Transverse colon (tissue), 4 donors: ENCODE results near the gene ARHGEF10L. TPM values are rescaled to one million over a fixed set of nuclear protein-coding genes. Genes with fewer than 3 reads are reported as not detected.
"Not testable (repeated sequence)": the region's sequence is repeated elsewhere in the genome, so short reads cannot be mapped to it uniquely, and the experiment has no call there.

Experiments used
- DNase-seq: peaks from one replicate; pipeline ENCODE4 v3.0.0-alpha.2; 2019
- H3K27ac ChIP-seq, 4 donors: fragments of 200-600 bp; sonication (generic); 2 replicates each; pipeline ENCODE4 v1.5.1; 2016 to 2018; ENCODE audit warnings: inconsistent platforms in 4 of 4
- H3K27me3 ChIP-seq: fragments of 200-600 bp; sonication (generic); 2 replicates; pipeline ENCODE4 v1.5.1; 2017; ENCODE audit warnings: inconsistent platforms
- H3K36me3 ChIP-seq, 4 donors: fragments of 200-600 bp; sonication (generic); 2 replicates each; pipeline ENCODE4 v1.5.1; 2017 to 2019; ENCODE audit warnings: inconsistent platforms in 4 of 4
- H3K4me1 ChIP-seq, 4 donors: fragments of 200-600 bp; sonication (generic); 2 replicates each; pipeline ENCODE4 v1.5.1; 2017 to 2020; ENCODE audit warnings: inconsistent platforms in 4 of 4
- H3K4me3 ChIP-seq, 4 donors: fragments of 200-600 bp; sonication (generic); 1 replicate in 1 of 4; 2 replicates in 3 of 4; pipeline versions ENCODE4 v1.5.1 to v1.6.1; 2017 to 2019; ENCODE audit warnings: inconsistent platforms in 4 of 4
- H3K9me3 ChIP-seq, 2 donors: fragments of 200-600 bp; sonication (generic); 2 replicates each; pipeline ENCODE4 v1.5.1; 2017 to 2019; ENCODE audit warnings: inconsistent platforms in 2 of 2
- EP300 ChIP-seq: sonication (generic); formaldehyde crosslinking; IDR thresholded peaks from one replicate; pipeline ENCODE4 v1.6.1; 2017; ENCODE audit warnings: antibody characterized with exemption, low read depth
- POLR2A ChIP-seq: fragments of 450-650 bp; IDR thresholded peaks from one replicate; pipeline ENCODE4 v1.6.1; 2016; ENCODE audit warnings: antibody characterized with exemption, mild to moderate bottlenecking, moderate library complexity
- POLR2AphosphoS5 ChIP-seq, 3 donors: sonication (generic); formaldehyde crosslinking; IDR thresholded peaks; one replicate each; pipeline ENCODE4 v1.6.1; 2016; ENCODE audit warnings: antibody characterized with exemption in 3 of 3
- WGBS, 2 donors: methylation state at CpG; one replicate each; pipeline ENCODE4 v1.1.5; 2018; ENCODE audit warnings: low coverage in 1 of 2; 5-methylcytosine and 5-hydroxymethylcytosine counted together
- in situ Hi-C, 4 donors: fragments of 200-750 bp; cut with MboI; loops; one replicate each; pipeline versions ENCODE4 v1.15.0 to v1.15.1; 2017; ENCODE audit warnings: low sequenced_read_pairs in 3 of 4, low pct_ligation_motif_present in 1 of 4, low pct_unique_long_range_greater_than_20kb in 1 of 4
- intact Hi-C: fragments of 100-400 bp; cut with DNase I; formaldehyde crosslinking; loops from one replicate; pipeline ENCODE4 v1.15.1; 2023; ENCODE audit warnings: low total_unique reads
- total RNA-seq, 4 donors: library from RNA; depleted of rRNA; stranded (reverse); fragments of >200 nt; gene quantifications; one replicate each; pipeline ENCODE4 v1.1.0, GENCODE V29; 2016
- TF ChIP-seq, protein P1 (sequence below), 5 experiments: fragments of 200-600 bp in 3 of 5; fragments of 450-650 bp in 2 of 5; sonication (generic) in 3 of 5; IDR thresholded peaks; 1 replicate in 2 of 5; 2 replicates in 3 of 5; pipeline ENCODE4 v1.5.1; 2016 to 2017; ENCODE audit warnings: antibody characterized with exemption in 5 of 5, inconsistent platforms in 3 of 5, mild to moderate bottlenecking in 2 of 5, moderate library complexity in 1 of 5

Gene ARHGEF10L
- total RNA-seq, 4 donors from 2014 or later: 115 to 326 (median 199) TPM

DNA sequence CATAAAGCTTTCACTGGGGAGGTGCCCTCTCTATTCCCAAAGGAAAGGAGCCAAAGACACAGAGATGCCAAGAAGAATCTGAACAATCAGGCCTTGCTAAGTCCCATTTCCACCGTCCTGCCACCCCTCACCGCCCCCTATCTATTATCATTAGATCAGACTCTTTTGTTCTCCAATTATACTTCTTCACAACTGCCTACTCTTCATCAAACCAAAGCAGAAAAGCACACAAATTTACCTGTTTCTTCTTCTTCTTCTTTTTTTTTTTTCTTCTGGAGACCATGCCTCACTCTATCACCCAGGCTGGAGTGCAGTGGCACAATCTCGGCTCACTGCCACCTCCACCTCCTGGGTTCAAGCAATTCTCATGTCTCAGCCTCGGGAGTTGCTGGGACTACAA, 43.1 kb upstream of the ARHGEF10L start:
- TF ChIP-seq POLR2A (no peak), EP300 (no peak), POLR2AphosphoS5 (IDR thresholded peaks at IDR 0.05) (no peak)
- TF ChIP-seq, protein P1, sequence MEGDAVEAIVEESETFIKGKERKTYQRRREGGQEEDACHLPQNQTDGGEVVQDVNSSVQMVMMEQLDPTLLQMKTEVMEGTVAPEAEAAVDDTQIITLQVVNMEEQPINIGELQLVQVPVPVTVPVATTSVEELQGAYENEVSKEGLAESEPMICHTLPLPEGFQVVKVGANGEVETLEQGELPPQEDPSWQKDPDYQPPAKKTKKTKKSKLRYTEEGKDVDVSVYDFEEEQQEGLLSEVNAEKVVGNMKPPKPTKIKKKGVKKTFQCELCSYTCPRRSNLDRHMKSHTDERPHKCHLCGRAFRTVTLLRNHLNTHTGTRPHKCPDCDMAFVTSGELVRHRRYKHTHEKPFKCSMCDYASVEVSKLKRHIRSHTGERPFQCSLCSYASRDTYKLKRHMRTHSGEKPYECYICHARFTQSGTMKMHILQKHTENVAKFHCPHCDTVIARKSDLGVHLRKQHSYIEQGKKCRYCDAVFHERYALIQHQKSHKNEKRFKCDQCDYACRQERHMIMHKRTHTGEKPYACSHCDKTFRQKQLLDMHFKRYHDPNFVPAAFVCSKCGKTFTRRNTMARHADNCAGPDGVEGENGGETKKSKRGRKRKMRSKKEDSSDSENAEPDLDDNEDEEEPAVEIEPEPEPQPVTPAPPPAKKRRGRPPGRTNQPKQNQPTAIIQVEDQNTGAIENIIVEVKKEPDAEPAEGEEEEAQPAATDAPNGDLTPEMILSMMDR (IDR thresholded peaks at IDR 0.05): no peak
- H3K27me3 ChIP-seq: no peaks in the 10 kb centered on the region
- WGBS, 2 donors: 88% methylated on average over 4 of the region's 4 CpGs; no CpG with 5 or more reads in 1 of the 2 donors
- no peak overlapping the region for H3K27ac ChIP-seq
- H3K9me3 ChIP-seq: no peaks in the 10 kb centered on the region
- no peak overlapping the region for H3K4me3 ChIP-seq
- in situ Hi-C loops (loop anchor here in 2 of 4 donors (25.0 kb wide), 1 partner anchor 341 kb away; no protein-coding TSS in a partner anchor), intact Hi-C loops (loop anchor here (2.0 kb wide), 1 partner anchor 108 kb away; no protein-coding TSS in a partner anchor)
- no peak for DNase-seq
- no peaks in the 10 kb centered on the region for H3K36me3 ChIP-seq
- H3K4me1 ChIP-seq: peaks cover 0 to 4% (median 0%) of the 10 kb centered on the region in 4 donors

DNA sequence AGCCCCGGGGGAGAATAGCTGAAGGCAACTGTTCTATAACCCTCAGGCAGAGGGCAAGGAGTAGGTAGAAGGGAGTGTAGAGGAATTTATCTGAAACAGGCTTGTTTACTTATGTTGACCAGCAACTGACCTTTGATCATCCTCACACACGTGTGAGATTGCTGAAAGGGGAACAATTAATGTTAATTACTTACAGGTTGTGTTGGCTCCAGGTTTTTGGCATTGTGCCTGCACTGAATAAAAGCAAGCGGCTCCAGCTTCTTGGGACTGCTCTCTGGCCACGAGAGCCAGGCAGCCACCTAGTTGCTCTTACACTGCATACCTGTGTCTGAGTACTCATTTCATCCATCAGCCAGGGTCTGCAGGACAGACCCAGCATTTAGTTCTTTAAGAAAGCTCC, 41.3 kb upstream of the ARHGEF10L start:
- in situ Hi-C loops: loop anchor here in 2 of 4 donors (25.0 kb wide), 1 partner anchor 339 kb away; no protein-coding TSS in a partner anchor

DNA sequence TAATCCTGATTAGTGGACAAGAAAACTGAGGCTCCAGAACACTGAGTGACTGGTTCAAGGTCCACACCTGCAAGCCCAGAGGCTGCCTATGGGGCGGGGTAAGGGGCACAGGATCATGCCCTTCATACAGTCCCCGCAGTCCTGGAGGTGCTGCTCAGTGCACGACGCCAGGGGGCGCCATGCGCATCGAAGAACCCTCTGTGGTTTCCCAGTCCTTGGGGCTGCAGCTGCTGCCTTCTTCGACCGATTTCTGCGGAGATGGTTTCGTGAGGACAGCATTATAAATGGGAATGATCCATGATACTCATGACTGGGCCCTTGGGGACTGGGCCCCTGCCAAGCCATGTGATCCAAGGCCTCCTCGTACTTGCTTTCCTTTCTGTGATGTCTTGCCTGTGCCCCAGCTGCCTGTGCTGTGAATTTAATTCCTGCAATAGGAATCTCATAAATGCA, 37.1 kb upstream of the ARHGEF10L start:
- H3K27ac ChIP-seq: peak overlapping the region; percentile 42 to 58 (median 52)

More for the DNA sequence above, 41.3 kb upstream of the ARHGEF10L start:
- Histone ChIP-seq H3K4me1 (peaks cover 6 to 19% (median 8%) of the 10 kb centered on the region in 4 donors), H3K4me3 (no peak overlapping the region), H3K27me3 (no peaks in the 10 kb centered on the region), H3K36me3 (no peaks in the 10 kb centered on the region), H3K27ac (peak overlapping the region in 1 of 4 donors; percentile 23), H3K9me3 (no peaks in the 10 kb centered on the region)
- intact Hi-C loops: no loop called here
- WGBS, 2 donors: 32% methylated on average over 4 of the region's 4 CpGs
- no peak for TF ChIP-seq POLR2A
- peak in 1 of 3 donors; percentile 36 for TF ChIP-seq POLR2AphosphoS5 (IDR thresholded peaks at IDR 0.05)
- TF ChIP-seq, protein P1 (IDR thresholded peaks at IDR 0.05): peak in 1 of 5 experiments; percentile 8
- no peak for TF ChIP-seq EP300
- peak; percentile 59 for DNase-seq

DNA sequence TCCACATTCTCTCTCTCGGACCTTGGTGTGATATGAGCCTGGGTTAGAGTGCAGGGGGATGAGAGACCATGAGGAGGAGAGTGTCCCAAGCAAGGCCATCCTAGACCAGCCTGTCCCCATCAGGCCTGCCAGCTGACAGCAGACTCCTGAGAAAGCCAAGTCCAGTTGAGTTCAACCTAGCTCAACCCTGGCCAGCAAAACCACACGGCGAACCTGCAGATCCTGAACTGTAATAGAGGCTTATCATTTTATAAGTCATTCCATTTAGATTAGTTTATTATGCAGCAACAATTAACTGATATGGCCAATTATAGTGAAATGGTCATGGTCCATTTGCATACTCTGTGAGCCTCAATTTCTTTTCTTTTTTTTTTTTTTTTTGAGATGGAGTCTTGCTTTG, 36.4 kb upstream of the ARHGEF10L start:
- intact Hi-C loops: no loop called here
- 58 to 65% methylated on average over 2 to 3 of the region's 3 CpGs for WGBS, 2 donors

More for the DNA sequence above, 37.1 kb upstream of the ARHGEF10L start:
- H3K4me1 ChIP-seq: peaks cover 6 to 19% (median 9%) of the 10 kb centered on the region in 4 donors
- TF ChIP-seq, protein P1 (IDR thresholded peaks at IDR 0.05): peak; percentile 88 to 97 (median 93)
- no peak for TF ChIP-seq EP300
- TF ChIP-seq POLR2AphosphoS5 (IDR thresholded peaks at IDR 0.05): peak; percentile 18 to 72 (median 62)
- WGBS, 2 donors: 0 to 2% methylated on average over 4 to 12 of the region's 12 CpGs
- H3K4me3 ChIP-seq: no peak overlapping the region
- DNase-seq: peak; percentile 93
- no peaks in the 10 kb centered on the region for H3K27me3 ChIP-seq
- no peaks in the 10 kb centered on the region for H3K36me3 ChIP-seq
- intact Hi-C loops: no loop called here
- in situ Hi-C loops: loop anchor here (5.0 to 10.0 kb wide), 3 partner anchors 102 to 110 kb away; no protein-coding TSS in a partner anchor
- no peaks in the 10 kb centered on the region for H3K9me3 ChIP-seq

DNA sequence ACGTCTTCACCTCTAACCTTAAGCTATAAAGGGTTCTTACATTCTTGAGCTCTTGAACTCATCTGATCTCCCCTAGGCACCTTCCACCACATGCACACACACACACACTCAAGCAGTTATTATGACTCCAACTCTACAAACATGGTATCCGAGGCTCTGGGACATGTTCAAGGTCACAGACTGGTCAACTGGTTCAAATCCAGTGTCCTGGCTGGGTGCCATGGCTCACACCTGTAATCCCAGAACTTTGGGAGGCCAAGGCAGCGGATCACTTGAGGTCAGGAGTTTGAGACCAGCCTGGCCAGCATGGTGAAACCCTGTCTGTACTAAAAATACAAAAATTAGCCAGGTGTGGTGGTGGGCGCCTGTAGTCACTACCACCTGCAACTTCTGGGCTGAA, 32.3 kb upstream of the ARHGEF10L start:
- 72 to 80% methylated on average over 1 to 4 of the region's 4 CpGs for whole genome bisulfite sequencing, 2 donors
- H3K9me3 ChIP-seq, H3K36me3 ChIP-seq, H3K4me3 ChIP-seq, H3K27me3 ChIP-seq, DNase-seq, H3K27ac ChIP-seq, intact Hi-C loops: not testable (repeated sequence)
- in situ Hi-C loops: loop anchor here in 1 of 4 donors (10.0 kb wide), 1 partner anchor 98 kb away; no protein-coding TSS in a partner anchor
- peaks cover 6 to 17% (median 9%) of the 10 kb centered on the region in 4 donors for H3K4me1 ChIP-seq

More for the DNA sequence above, 36.4 kb upstream of the ARHGEF10L start:
- Histone ChIP-seq H3K27ac (peak overlapping the region; percentile 42 to 58 (median 52)), H3K9me3 (no peaks in the 10 kb centered on the region), H3K4me3 (no peak overlapping the region), H3K27me3 (no peaks in the 10 kb centered on the region), H3K36me3 (no peaks in the 10 kb centered on the region), H3K4me1 (peaks cover 6 to 19% (median 9%) of the 10 kb centered on the region in 4 donors)
- TF ChIP-seq POLR2A: no peak
- no peak for TF ChIP-seq EP300
- no peak for TF ChIP-seq POLR2AphosphoS5 (IDR thresholded peaks at IDR 0.05)
- TF ChIP-seq, protein P1 (IDR thresholded peaks at IDR 0.05): no peak
- DNase-seq: peak; percentile 47
- in situ Hi-C loops: loop anchor here (5.0 to 10.0 kb wide), 3 partner anchors 102 to 109 kb away; no protein-coding TSS in a partner anchor
